Hepatocyte (in vitro differentiated cells): ENCODE measurements around the gene PPEF1. TPM values are rescaled to one million over a fixed set of nuclear protein-coding genes. Genes with fewer than 3 reads are reported as not detected.

ENCODE experiments used
- DNase-seq: peaks from one replicate; pipeline ENCODE4 v3.0.0-alpha.2; 2016; ENCODE audit warnings: low spot score
- H2AFZ ChIP-seq: fragments of 200-600 bp; sonication (generic); 2 replicates; pipeline ENCODE4 v1.6.0; 2016; ENCODE audit warnings: antibody characterized with exemption, mild to moderate bottlenecking
- H3K27ac ChIP-seq: fragments of 200-600 bp; sonication (generic); 2 replicates; pipeline ENCODE4 v1.5.1; 2016; ENCODE audit warnings: mild to moderate bottlenecking
- H3K27me3 ChIP-seq: fragments of 200-600 bp; sonication (generic); 2 replicates; pipeline ENCODE4 v1.6.1; 2016
- H3K36me3 ChIP-seq: fragments of 200-600 bp; sonication (generic); replicated peaks from 2 replicates; pipeline ENCODE4 v1.5.1; 2016; ENCODE audit warnings: low read depth; ENCODE audit not compliant: insufficient read depth
- H3K4me1 ChIP-seq: fragments of 200-600 bp; sonication (generic); 2 replicates; pipeline ENCODE4 v1.5.1; 2016; ENCODE audit warnings: mild to moderate bottlenecking, moderate library complexity; ENCODE audit not compliant: insufficient read depth
- H3K4me2 ChIP-seq: fragments of 200-600 bp; sonication (generic); 2 replicates; pipeline ENCODE4 v1.6.0; 2016
- H3K4me3 ChIP-seq: fragments of 200-600 bp; sonication (generic); 2 replicates; pipeline ENCODE4 v1.5.1; 2016; ENCODE audit warnings: mild to moderate bottlenecking
- H3K79me2 ChIP-seq: fragments of 200-600 bp; sonication (generic); 2 replicates; pipeline ENCODE4 v1.6.0; 2017; ENCODE audit warnings: mild to moderate bottlenecking
- H3K9me2 ChIP-seq: fragments of 200-600 bp; sonication (generic); replicated peaks from 2 replicates; pipeline ENCODE4 v1.6.0; 2017; ENCODE audit warnings: mild to moderate bottlenecking; ENCODE audit not compliant: insufficient read depth
- H3K9me3 ChIP-seq: fragments of 200-600 bp; sonication (generic); 2 replicates; pipeline ENCODE4 v1.5.1; 2016; ENCODE audit warnings: low read depth, mild to moderate bottlenecking
- H4K20me1 ChIP-seq: fragments of 200-600 bp; sonication (generic); 2 replicates; pipeline ENCODE4 v1.6.0; 2016; ENCODE audit warnings: mild to moderate bottlenecking; ENCODE audit not compliant: insufficient read depth, poor library complexity, severe bottlenecking
- EZH2 ChIP-seq: fragments of 200-600 bp; sonication (generic); IDR thresholded peaks from 2 replicates; pipeline ENCODE4 v1.6.1; 2016; ENCODE audit warnings: antibody characterized with exemption, mild to moderate bottlenecking, borderline replicate concordance
- EZH2phosphoT487 ChIP-seq: fragments of 200-600 bp; sonication (generic); IDR thresholded peaks from one replicate; pipeline ENCODE4 v1.6.1; 2018; ENCODE audit warnings: antibody characterized with exemption, mild to moderate bottlenecking, low read depth, moderate library complexity; ENCODE audit not compliant: unreplicated experiment, severe bottlenecking
- WGBS: methylation state at CpG from one replicate; pipeline ENCODE4 v1.1.6; 2016; ENCODE audit warnings: low lambda C conversion rate; ENCODE audit errors: missing lambda C conversion rate; 5-methylcytosine and 5-hydroxymethylcytosine counted together
- polyA plus RNA-seq: library from polyadenylated mRNA; unstranded; fragments of >200 nt; fragmentation: Nextera tagmentation; extraction: Ambion mirVana; gene quantifications from 2 replicates; pipeline ENCODE4 v1.2.1, GENCODE V29; 2016
- total RNA-seq: library from RNA; depleted of rRNA; stranded (reverse); fragments of >200 nt; gene quantifications from 2 replicates; pipeline ENCODE4 v1.2.3, GENCODE V29; 2014
- TF ChIP-seq, protein P1 (sequence below): fragments of 200-600 bp; sonication (generic); IDR thresholded peaks from 2 replicates; pipeline ENCODE4 v1.5.1; 2016; ENCODE audit warnings: antibody characterized with exemption, mild to moderate bottlenecking; ENCODE audit not compliant: poor library complexity

Gene PPEF1
- total and polyA plus RNA-seq, 2 experiments from 2014 or later = 0.22 to 3.1 TPM

GRCh38 chrX:18702362-18703195 lies 4.9 kb upstream of the PPEF1 start:
- Histone ChIP-seq H3K27ac (peak overlapping the region; percentile 76), H3K4me2 (no peak overlapping the region), H3K9me2 (no peaks in the 10 kb centered on the region), H3K4me3 (no peak overlapping the region), H4K20me1 (no peaks in the 10 kb centered on the region), H3K36me3 (no peaks in the 10 kb centered on the region), H3K79me2 (no peaks in the 10 kb centered on the region), H3K27me3 (no peaks in the 10 kb centered on the region), H2AFZ (no peak overlapping the region), H3K9me3 (no peaks in the 10 kb centered on the region), H3K4me1 (no peaks in the 10 kb centered on the region)
- peak; percentile 38 for DNase-seq
- 54% methylated on average over 12 of the region's 12 CpGs for WGBS
- TF ChIP-seq EZH2 (no peak), EZH2phosphoT487 (no peak)
- TF ChIP-seq, protein P1, sequence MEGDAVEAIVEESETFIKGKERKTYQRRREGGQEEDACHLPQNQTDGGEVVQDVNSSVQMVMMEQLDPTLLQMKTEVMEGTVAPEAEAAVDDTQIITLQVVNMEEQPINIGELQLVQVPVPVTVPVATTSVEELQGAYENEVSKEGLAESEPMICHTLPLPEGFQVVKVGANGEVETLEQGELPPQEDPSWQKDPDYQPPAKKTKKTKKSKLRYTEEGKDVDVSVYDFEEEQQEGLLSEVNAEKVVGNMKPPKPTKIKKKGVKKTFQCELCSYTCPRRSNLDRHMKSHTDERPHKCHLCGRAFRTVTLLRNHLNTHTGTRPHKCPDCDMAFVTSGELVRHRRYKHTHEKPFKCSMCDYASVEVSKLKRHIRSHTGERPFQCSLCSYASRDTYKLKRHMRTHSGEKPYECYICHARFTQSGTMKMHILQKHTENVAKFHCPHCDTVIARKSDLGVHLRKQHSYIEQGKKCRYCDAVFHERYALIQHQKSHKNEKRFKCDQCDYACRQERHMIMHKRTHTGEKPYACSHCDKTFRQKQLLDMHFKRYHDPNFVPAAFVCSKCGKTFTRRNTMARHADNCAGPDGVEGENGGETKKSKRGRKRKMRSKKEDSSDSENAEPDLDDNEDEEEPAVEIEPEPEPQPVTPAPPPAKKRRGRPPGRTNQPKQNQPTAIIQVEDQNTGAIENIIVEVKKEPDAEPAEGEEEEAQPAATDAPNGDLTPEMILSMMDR = no peak

DNA sequence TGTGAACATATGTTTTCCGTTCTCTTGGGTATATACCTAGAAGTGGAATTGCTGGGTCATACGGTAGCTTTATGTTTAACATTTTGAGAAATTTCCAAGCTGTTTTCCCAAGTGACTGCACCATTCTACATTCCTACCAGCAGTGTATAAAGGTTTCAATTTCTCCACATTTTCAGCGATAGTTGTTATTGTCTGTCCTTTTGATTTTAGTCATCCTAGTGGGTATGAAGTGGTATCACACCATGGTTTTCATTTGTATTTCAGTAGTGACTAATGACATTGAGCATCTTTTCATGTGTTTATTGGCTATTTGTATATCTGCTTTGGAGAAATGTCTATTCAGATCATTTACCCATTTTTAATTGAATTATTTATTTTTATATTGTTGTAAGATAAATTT lies 2.4 kb downstream of the PPEF1 start:
- Histone ChIP-seq H3K9me2 (no peaks in the 10 kb centered on the region), H3K79me2 (no peaks in the 10 kb centered on the region), H3K4me1 (no peaks in the 10 kb centered on the region), H3K27ac (no peak overlapping the region), H3K4me2 (no peak overlapping the region), H2AFZ (no peak overlapping the region), H3K36me3 (no peaks in the 10 kb centered on the region), H3K4me3 (no peak overlapping the region), H3K27me3 (no peaks in the 10 kb centered on the region), H3K9me3 (no peaks in the 10 kb centered on the region), H4K20me1 (no peaks in the 10 kb centered on the region)
- no peak for DNase-seq
- 89% methylated on average over 3 of the region's 3 CpGs for WGBS
- TF ChIP-seq, protein P1 = no peak
- no peak for TF ChIP-seq EZH2phosphoT487
- no peak for TF ChIP-seq EZH2

DNA sequence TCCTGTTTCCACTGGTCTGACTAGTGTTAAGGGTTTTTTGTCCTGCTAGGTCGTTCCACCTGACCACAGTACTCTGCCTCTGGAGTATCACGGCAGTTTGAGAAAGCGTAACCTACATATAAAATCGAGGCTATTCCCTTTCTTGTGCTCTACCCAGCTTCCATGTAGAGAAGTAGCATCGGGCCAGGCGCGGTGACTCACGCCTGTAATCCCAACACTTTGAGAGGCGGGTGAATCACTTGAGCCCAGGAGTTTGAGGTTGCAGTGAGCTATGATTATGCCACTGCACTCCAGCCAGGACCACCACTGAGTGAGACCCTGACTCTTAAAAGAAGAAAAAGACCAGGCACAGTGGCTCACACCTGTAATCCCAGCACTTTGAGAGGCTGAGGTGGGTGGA lies 7.5 kb downstream of the PPEF1 start:
- no peak overlapping the region for H2AFZ ChIP-seq
- TF ChIP-seq EZH2 (no peak), EZH2phosphoT487 (no peak)
- TF ChIP-seq, protein P1 = no peak
- H3K27ac ChIP-seq = no peak overlapping the region
- no peaks in the 10 kb centered on the region for H3K9me2 ChIP-seq
- H3K27me3 ChIP-seq = no peaks in the 10 kb centered on the region
- H3K36me3 ChIP-seq = no peaks in the 10 kb centered on the region
- H4K20me1 ChIP-seq = no peaks in the 10 kb centered on the region
- no peak overlapping the region for H3K4me2 ChIP-seq
- no peak overlapping the region for H3K4me3 ChIP-seq
- no peaks in the 10 kb centered on the region for H3K79me2 ChIP-seq
- H3K9me3 ChIP-seq = no peaks in the 10 kb centered on the region
- no peaks in the 10 kb centered on the region for H3K4me1 ChIP-seq
- 87% methylated on average over 9 of the region's 9 CpGs for WGBS
- no peak for DNase-seq
